ENCODE data around the gene INF2.
A peak's percentile ranks its signal among the peaks of the same experiment; 100 is the strongest.

- TF ChIP-seq, protein P1, sequence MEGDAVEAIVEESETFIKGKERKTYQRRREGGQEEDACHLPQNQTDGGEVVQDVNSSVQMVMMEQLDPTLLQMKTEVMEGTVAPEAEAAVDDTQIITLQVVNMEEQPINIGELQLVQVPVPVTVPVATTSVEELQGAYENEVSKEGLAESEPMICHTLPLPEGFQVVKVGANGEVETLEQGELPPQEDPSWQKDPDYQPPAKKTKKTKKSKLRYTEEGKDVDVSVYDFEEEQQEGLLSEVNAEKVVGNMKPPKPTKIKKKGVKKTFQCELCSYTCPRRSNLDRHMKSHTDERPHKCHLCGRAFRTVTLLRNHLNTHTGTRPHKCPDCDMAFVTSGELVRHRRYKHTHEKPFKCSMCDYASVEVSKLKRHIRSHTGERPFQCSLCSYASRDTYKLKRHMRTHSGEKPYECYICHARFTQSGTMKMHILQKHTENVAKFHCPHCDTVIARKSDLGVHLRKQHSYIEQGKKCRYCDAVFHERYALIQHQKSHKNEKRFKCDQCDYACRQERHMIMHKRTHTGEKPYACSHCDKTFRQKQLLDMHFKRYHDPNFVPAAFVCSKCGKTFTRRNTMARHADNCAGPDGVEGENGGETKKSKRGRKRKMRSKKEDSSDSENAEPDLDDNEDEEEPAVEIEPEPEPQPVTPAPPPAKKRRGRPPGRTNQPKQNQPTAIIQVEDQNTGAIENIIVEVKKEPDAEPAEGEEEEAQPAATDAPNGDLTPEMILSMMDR (IDR thresholded peaks at IDR 0.05; ENCODE audit: insufficient read depth, low read length) = no peak
- TF ChIP-seq POLR2AphosphoS5 (IDR thresholded peaks at IDR 0.05; ENCODE audit: low read depth) (0 out of 2 replicates have a peak, but pooled peaks have one; percentile 38), GABPA (IDR thresholded peaks at IDR 0.05; ENCODE audit: low read depth) (no peak), SPI1 (IDR thresholded peaks at IDR 0.05; ENCODE audit: borderline replicate concordance, low read depth) (no peak)
Observed at GRCh38 chr14:104770072-104770579, 80.7 kb downstream of the INF2 start.
